Islet precursor cell (in vitro differentiated cells): ENCODE measurements around the gene PPP2R2B.
"Not testable (repeated sequence)": the region's sequence is repeated elsewhere in the genome, so short reads cannot be mapped to it uniquely, and the experiment has no call there.

Experiments used
- DNase-seq: peaks from one replicate; pipeline ENCODE4 v3.0.0-alpha.2; 2018

The PPP2R2B gene

GRCh38 chr5:146731909-146732659 lies 146.5 kb downstream of the PPP2R2B start:
- DNase-seq, result no peak

DNA sequence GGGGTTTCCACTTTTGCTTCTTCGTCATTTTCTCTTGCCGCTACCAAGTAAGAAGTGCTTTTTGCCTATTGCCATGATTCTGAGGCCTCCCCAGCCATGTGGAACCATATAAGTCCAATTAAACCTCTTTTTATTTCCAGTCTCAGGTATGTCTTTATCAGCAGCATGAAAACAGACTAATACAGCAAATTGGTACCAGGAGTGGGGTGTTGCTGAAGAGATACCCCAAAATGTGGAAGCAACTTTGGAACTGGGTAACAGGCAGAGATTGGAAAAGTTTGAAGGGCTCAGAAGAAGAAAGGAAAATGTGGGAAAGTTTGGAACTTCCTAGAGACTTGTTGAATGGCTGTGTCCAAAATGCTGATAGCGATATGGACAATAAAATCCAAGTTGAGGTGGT lies 149.8 kb downstream of the PPP2R2B start:
- not testable (repeated sequence) for DNase-seq

- no peak for DNase-seq
These were observed 151.7 kb downstream of the PPP2R2B start for GRCh38 chr5:146726891-146727290.

GRCh38 chr5:146726020-146726419 lies 152.5 kb downstream of the PPP2R2B start:
- no peak for DNase-seq

DNA sequence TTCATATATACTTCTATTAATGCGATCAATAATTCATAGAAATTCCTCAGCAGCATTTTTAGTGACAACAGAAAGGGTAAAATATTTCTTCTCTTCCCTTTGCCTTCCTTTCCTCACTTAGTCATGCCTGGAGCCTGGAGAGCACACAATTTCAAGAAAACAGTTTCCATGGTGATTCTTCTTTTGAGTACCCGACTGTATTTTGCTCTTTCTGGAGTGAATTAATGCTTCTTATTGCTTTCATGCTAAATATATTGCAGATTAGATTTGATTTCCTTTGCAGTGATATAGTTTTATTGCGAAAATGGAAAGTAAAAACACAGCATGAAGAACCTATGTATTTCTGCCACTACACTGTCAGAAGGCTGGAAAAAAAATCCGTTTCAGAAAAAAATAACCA lies 153.5 kb downstream of the PPP2R2B start:
- DNase-seq, result no peak

DNA sequence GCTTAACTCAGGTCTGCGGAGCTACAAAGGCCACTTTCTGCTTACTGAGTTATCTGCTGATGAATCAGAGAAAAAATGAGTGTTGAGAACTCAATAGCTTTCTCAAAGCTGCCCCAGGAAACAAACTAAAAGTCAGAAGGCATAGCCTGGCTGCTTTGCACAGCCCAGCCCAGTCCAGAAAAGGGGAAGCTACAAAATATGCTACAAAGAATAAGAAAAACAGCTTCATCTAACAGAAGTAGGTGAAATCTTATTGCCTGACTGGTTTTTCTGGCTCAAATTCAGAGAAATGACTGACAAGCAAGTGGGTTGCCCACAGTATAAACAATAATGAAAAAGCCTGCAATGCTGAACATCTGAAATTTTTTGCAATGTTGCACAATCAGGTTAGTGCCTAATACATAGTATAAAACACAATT lies 156.2 kb downstream of the PPP2R2B start:
- DNase-seq, result no peak

DNA sequence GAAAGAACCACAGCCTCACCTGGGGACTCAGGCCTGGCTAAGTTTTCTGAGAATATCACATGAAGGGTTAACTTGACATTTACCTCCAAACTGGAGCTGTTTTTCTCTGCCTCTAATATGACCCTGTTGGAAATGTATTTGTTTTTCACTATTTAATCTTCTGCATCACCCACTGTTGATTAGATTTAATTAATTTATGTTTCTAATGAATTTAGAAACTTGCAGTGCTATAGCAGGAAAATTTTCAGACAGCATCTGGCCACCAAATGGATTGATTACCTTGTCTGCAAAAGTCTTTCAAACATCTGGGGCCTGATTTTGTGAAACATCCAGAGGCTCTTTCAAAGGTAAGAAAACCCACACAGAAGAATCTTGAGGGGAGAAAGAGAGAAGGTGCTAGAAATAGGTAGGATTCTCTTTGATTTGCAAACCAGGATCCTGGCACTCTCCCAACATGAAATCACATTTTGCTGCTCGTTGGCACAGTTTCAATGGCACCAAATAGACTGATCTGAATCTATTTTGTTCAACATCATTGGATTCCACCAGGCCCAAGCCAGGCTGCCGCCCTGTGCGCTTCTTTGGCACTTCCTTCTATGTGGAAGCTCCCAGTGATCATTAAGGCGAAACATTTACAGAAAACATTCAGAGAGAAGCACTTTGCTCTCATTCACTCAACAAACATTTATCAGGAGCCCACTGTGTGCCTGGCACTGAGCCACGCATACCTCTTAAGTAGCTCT lies 157.3 kb downstream of the PPP2R2B start:
- no peak for DNase-seq

- DNase-seq, result no peak
These were observed 158.4 kb downstream of the PPP2R2B start for GRCh38 chr5:146720107-146720506.

DNA sequence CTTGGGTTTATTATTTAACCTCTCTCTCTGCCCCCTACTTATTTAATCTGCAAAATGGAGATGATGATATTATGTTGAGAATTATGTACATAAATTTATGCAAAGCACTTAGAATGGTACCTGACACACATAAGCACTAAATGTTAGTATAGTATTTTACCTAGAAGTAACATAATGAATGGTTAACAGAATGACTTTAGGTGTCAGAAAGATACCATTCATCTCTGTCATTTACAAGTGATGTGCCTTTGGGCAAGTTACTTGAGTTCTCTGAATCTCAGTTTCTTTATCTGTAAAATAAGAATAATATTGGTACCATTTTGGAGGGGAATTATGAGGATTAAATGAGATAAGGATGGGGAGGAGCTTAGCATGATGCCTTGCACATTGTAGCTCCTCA lies 159.4 kb downstream of the PPP2R2B start:
- no peak for DNase-seq

- DNase-seq, result no peak
These were observed 159.9 kb downstream of the PPP2R2B start for GRCh38 chr5:146718609-146719008.

DNA sequence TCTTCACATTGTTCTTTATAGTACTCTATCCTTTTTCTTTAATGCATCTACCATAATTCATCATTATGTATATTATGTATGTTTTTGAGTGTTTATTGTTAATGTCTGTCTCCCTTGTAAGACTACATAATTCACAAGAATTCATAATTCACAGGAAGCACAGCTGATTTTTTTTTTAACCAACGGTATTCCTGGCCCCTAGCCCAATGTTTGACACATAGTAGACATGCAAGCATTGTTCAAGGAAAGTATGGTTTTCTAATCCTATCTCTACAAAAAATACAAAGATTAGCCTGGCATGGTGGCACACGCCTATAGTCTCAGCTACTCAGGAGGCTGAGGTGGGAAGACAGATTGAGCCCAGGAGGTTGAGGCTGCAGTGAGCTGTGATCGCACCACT lies 160.6 kb downstream of the PPP2R2B start:
- DNase-seq, result no peak

- no peak for DNase-seq
These were observed 161.9 kb downstream of the PPP2R2B start for GRCh38 chr5:146716636-146717035.

GRCh38 chr5:146710348-146710747 lies 168.2 kb downstream of the PPP2R2B start:
- no peak for DNase-seq

GRCh38 chr5:146707316-146707715 lies 171.2 kb downstream of the PPP2R2B start:
- DNase-seq, result no peak

DNA sequence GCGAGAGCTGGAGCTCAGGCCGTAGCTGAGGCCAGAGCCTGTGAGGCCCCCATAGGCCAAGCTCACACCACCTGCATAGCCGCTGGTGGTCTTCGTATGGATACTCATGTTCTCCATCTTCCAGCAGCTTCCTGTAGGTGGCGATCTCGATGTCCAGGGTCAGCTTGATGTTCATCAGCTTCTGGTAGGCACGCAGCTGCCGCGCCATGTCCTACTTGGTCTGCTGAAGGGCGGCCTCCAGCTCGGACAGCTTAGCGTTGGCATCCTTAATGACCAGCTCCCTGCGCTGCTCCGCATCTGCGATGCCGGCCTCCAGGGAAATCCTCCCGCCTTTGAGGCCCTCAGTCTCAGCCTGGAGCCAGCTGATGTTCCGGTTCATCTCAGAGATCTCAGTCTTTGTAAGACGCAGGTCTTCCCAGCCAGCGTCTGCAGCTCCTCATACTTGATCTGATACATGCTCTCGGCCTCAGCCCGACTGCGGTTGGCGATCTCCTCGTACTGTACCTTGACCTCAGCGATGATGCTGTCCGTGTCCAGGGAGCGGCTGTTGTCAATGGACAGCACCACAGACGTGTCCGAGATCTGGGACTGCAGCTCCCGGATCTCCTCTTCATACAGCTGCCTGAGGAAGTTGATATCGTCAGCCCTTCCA lies 172.1 kb downstream of the PPP2R2B start:
- DNase-seq, result no peak

DNA sequence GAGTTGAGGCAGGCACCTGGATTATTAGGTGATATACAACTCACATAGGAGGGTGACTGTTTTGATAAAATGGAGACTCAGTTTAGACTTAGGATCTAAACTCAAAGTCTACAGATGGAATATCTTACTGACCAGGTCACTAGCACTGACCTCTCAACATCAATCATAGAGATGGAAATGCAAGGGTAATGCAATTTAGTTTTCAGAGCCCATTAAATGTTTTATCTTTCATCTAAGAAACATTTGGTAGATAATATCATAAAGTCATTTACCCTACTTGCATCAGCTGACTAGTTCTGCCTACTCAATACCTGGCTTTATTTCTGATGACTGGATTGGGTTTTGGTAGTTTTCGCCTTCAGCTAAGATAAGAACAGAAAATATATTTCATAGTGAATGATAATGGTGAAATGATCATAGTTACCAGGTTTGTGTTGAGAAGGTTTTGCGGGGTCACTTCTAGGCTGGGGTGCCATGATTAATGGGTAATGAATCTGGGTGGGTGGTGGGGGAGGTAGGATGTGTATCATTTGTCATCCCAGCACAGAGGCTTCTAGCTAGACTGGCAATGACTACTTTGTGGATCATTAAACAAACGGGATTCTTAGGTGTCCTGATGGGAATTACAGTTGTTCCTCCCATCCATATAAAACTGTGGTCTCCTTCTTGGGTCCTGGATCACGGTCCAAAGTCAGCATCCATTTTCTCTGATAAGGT lies 173.4 kb downstream of the PPP2R2B start:
- DNase-seq, result no peak

DNA sequence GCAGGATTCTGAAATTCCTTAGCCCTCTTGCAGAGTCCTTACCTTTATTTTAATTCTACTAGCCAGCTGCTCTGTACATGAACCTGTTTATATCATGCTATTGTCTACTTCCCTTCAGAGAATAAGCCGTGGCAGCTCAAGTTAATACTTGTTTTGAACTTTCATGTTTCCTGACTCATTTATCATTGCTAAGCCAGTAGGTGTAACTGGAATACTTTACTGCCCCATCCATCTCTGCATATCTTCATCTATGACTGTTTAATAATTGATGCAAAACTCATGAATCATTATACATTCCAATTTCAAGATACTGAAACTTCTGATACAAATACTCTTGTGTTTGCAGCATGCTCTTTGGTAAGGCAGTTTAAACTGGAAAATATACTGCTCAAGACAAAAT lies 174.7 kb downstream of the PPP2R2B start:
- no peak for DNase-seq

GRCh38 chr5:146703499-146703898 lies 175.1 kb downstream of the PPP2R2B start:
- DNase-seq, result no peak

DNA sequence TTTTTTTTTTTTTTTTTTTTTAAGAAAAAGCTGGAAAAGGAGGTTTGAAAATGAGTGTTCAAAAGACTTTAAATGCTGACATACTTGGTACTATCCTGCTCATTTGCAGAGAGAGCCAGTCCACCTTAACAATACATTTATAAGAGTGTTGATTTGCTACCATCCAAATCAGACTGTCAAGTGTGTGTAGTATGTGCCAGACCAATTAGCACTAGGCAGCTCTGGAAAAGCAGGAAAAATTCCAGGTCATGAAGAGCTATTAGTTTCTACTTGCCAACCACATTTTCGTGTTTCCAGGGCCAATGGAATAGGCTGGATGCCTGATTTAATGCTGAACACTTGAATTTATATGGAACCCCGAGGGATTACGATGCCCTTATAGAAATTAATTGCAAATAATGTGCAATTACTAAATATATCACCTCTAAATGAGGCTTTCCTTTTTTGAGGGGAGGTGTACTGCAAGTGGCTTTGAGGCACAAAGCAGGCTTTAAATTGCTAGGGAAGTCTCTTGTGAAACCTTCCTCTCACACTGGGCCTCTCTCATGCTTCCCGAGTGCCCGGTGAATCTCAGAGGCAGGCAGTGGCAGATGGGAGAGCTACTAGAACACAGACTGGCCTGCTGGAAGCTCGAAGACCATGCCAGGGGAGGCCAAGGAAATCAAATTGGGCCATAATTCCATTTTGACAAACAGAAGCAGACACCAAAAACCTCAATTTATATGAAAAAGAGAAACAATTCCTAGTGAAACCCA lies 178.7 kb downstream of the PPP2R2B start:
- DNase-seq, result no peak

DNA sequence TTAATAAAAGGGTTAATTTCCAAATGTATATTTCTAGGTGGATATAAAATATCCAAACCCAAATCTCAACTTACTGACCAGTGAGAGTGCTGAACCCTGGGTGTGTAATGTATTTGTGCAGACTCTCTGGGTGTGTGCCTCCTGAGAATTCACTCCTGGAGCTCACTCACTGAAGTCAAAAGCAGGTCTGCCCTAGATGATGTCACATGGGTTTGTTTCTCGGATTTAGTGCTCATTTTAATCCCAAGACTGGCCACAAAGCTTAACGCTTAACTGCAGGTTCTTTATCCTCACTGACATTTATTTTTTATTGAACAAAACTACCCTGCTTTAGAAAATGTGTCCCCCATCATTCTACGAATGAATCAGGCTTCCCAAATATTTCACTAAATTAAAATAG lies 179.4 kb downstream of the PPP2R2B start:
- no peak for DNase-seq

GRCh38 chr5:146698651-146699050 lies 179.9 kb downstream of the PPP2R2B start:
- no peak for DNase-seq

GRCh38 chr5:146697211-146697610 lies 181.3 kb downstream of the PPP2R2B start:
- no peak for DNase-seq

- no peak for DNase-seq
These were observed 182.9 kb downstream of the PPP2R2B start for GRCh38 chr5:146695646-146696045.
